Heart left ventricle (tissue), 16 donors: ENCODE results near the gene SIX5. TPM values are rescaled to one million over a fixed set of nuclear protein-coding genes. Genes with fewer than 3 reads are reported as not detected.

ENCODE experiments used
- ATAC-seq, 4 donors: fragments of 200-7000 bp; cut with Tn5 transposase; one replicate each; pipeline ENCODE4 v1.9.1; 2020 to 2022; ENCODE audit warnings: moderate library complexity in 4 of 4, mild to moderate bottlenecking in 3 of 4, moderate number of reproducible peaks in 1 of 4
- DNase-seq, 5 donors: peaks; one replicate each; pipeline ENCODE4 v3.0.0-alpha.2; 2020
- H3K27ac ChIP-seq, 12 donors: fragments of 200-600 bp; sonication (generic) in 4 of 12; one replicate each; pipeline versions ENCODE4 v1.5.0 to v1.8.0; 2016 to 2022; ENCODE audit warnings: mild to moderate bottlenecking in 2 of 12
- H3K27me3 ChIP-seq, 9 donors: fragments of 200-600 bp; sonication (generic) in 2 of 9; one replicate each; pipeline versions ENCODE4 v1.5.1 to v1.8.0; 2016 to 2022; ENCODE audit warnings: mild to moderate bottlenecking in 3 of 9
- H3K36me3 ChIP-seq, 9 donors: fragments of 200-600 bp; sonication (generic) in 2 of 9; one replicate each; pipeline versions ENCODE4 v1.5.0 to v1.8.0; 2018 to 2022; ENCODE audit warnings: mild to moderate bottlenecking in 2 of 9
- H3K4me1 ChIP-seq, 12 donors: fragments of 200-600 bp; sonication (generic) in 4 of 12; one replicate each; pipeline versions ENCODE4 v1.5.0 to v1.8.0; 2016 to 2022; ENCODE audit warnings: mild to moderate bottlenecking in 3 of 12
- H3K4me3 ChIP-seq, 12 donors: fragments of 200-600 bp; sonication (generic) in 4 of 12; one replicate each; pipeline versions ENCODE4 v1.5.0 to v1.8.0; 2017 to 2022; ENCODE audit warnings: mild to moderate bottlenecking in 9 of 12, moderate library complexity in 4 of 12
- H3K9me3 ChIP-seq, 12 donors: fragments of 200-600 bp; sonication (generic) in 4 of 12; one replicate each; pipeline versions ENCODE4 v1.5.0 to v1.8.0; 2016 to 2022; ENCODE audit warnings: mild to moderate bottlenecking in 1 of 12
- POLR2A ChIP-seq, 2 donors: fragments of 450-650 bp; IDR thresholded peaks; one replicate each; pipeline ENCODE4 v1.6.1; 2017; ENCODE audit warnings: antibody characterized with exemption in 2 of 2, mild to moderate bottlenecking in 2 of 2, moderate library complexity in 2 of 2
- WGBS, 4 donors: extraction: QIAGEN DNeasy Blood & Tissue Kit in 2 of 4; methylation state at CpG; one replicate each; pipeline versions ENCODE4 v1.1.5 to v1.1.7; 2013 to 2018; 5-methylcytosine and 5-hydroxymethylcytosine counted together
- intact Hi-C, 10 donors: fragments of 100-400 bp; cut with DNase I; formaldehyde crosslinking; loops; one replicate each; pipeline versions ENCODE4 v1.11.1 to v1.14.2; 2022
- polyA plus RNA-seq, 2 donors: library from polyadenylated mRNA; stranded (reverse); fragments of 200-250 nt; gene quantifications; one replicate each; pipeline ENCODE4 v1.2.3, GENCODE V29; 2013
- total RNA-seq, 9 donors: library from RNA; depleted of rRNA in 2 of 9; stranded (reverse); fragments of >200 nt in 2 of 9; fragmentation: NEBNext Ultra II Directional in 3 of 9; extraction: Animal tissue kit (Norgen Biotek cat#: 25700) in 3 of 9; gene quantifications; one replicate each; pipeline versions ENCODE4 v1.1.0 to v1.2.4, GENCODE V29; 2016 to 2023
- TF ChIP-seq, protein P1 (sequence below), 12 donors: fragments of 200-600 bp; sonication (generic) in 4 of 12; IDR thresholded peaks; one replicate each; pipeline versions ENCODE4 v1.5.0 to v1.8.0; 2018 to 2022; ENCODE audit warnings: antibody characterized with exemption in 12 of 12, mild to moderate bottlenecking in 5 of 12
- donor health status: ischemic (EF 13 %, LVEDD 7.1; RV severe dilation, severe dysfunction).
- donor health status: healthy with polysubstance abuse.
- donor health status: DM: no; HTN: yes; CAD: no.
- donor health status: DM: no; HTN: no; CAD: no.
- donor health status: ischemic (EF 25% LVEDD 6.9; RV normal size, moderate dysfunction).
- donor health status: ischemic (EF 25% LVEDD 5.7; RV mildly dilated, moderate dysfunction).
- donor health status: healthy.
- donor health status: DM: yes; HTN: yes; CAD: no.
- donor health status: ischemic (EF 35%, LVEDD 5.7; RV mildly dilated, moderate dysfunction).
- donor health status: nonischemic (EF 11% LVEDD 7.7; RV severe dilation, severe dysfunction).
- donor health status: DM: yes; HTN: yes; CAD: no.
- donor health status: PGD.
- donor health status: ischemic (EF 29% LVEDD 5.4; RV normal size, mild dysfunction).
- donor health status: nonischemic (EF 23%, LVEDD 6.1; RV moderate dilation, normal function).

The SIX5 gene
- total and polyA plus RNA-seq, 11 donors: 13.7 to 24.0 (median 21.9) TPM

GRCh38 chr19:45816236-45817009 lies 47.4 kb upstream of the SIX5 start:
- TF ChIP-seq, protein P1, sequence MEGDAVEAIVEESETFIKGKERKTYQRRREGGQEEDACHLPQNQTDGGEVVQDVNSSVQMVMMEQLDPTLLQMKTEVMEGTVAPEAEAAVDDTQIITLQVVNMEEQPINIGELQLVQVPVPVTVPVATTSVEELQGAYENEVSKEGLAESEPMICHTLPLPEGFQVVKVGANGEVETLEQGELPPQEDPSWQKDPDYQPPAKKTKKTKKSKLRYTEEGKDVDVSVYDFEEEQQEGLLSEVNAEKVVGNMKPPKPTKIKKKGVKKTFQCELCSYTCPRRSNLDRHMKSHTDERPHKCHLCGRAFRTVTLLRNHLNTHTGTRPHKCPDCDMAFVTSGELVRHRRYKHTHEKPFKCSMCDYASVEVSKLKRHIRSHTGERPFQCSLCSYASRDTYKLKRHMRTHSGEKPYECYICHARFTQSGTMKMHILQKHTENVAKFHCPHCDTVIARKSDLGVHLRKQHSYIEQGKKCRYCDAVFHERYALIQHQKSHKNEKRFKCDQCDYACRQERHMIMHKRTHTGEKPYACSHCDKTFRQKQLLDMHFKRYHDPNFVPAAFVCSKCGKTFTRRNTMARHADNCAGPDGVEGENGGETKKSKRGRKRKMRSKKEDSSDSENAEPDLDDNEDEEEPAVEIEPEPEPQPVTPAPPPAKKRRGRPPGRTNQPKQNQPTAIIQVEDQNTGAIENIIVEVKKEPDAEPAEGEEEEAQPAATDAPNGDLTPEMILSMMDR (IDR thresholded peaks at IDR 0.05): no peak
- TF ChIP-seq POLR2A (IDR thresholded peaks at IDR 0.05): no peak
- intact Hi-C loops: loop anchor here in 3 of 10 donors (5.0 kb wide), 1 partner anchor 66 kb away; no protein-coding TSS in a partner anchor
- Histone ChIP-seq H3K4me1 (peaks cover 0 to 33% (median 13%) of the 10 kb centered on the region in 12 donors), H3K27ac (peak overlapping the region in 3 of 12 donors; percentile 2 to 45 (median 24)), H3K27me3 (peaks cover 0 to 17% (median 0%) of the 10 kb centered on the region in 9 donors), H3K9me3 (no peaks in the 10 kb centered on the region), H3K36me3 (peaks cover 0 to 18% (median 13%) of the 10 kb centered on the region in 9 donors), H3K4me3 (peak overlapping the region in 9 of 12 donors; percentile 48 to 59 (median 56))
- 71 to 85% (median 75%) methylated on average over 11 to 18 of the region's 18 CpGs for WGBS, 4 donors
- ATAC-seq (peak in 3 of 4 donors; percentile 1 to 6 (median 1)), DNase-seq (no peak)

DNA sequence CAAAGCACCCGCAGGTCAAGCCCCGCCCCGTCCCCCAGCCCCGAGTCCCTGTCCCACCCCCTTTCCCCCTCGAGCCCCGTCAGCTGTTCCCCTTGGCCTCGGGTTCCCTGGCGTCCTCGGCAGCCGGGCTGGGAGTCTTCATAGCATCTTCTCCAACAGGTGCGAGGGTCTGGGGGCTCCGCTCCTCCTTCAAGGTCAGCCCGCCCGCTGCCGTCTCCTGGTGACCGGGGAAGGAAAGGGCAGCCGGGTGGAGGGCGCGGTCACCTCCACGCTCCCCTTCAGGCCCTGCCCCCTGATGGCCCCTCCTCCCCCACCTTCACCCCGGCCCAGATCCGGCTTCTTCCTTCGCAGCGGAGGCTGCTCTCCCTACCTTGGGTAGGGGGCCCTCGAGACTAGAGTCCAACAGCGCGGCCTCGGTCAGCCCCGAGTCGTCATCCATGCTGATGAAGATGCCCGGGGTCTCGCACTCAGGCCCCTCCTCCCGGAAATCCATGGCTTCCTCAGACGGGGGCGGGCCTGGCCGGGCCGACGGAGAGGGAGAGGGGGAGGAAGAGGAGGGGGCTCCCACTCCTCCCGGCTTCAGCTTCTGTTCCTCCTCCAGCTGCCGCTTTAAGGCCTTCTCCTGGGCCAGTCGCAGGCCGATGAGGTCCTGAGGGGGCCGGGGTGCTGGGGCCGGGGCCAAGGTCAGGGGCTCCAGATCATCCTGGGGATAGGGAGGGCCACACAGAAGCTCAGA lies 46.6 kb upstream of the SIX5 start:
- peak in 3 of 5 donors; percentile 36 to 55 (median 45) for DNase-seq
- TF ChIP-seq, protein P1 (IDR thresholded peaks at IDR 0.05): no peak
- TF ChIP-seq POLR2A (IDR thresholded peaks at IDR 0.05): no peak
- intact Hi-C loops: loop anchor here in 3 of 10 donors (5.0 kb wide), 1 partner anchor 67 kb away; no protein-coding TSS in a partner anchor
- peak; percentile 5 to 29 (median 16) for ATAC-seq
- Histone ChIP-seq H3K27ac (peak overlapping the region in 4 of 12 donors; percentile 2 to 45 (median 14)), H3K4me3 (peak overlapping the region; percentile 10 to 59 (median 50)), H3K9me3 (no peaks in the 10 kb centered on the region), H3K27me3 (peaks cover 0 to 17% (median 0%) of the 10 kb centered on the region in 9 donors), H3K4me1 (peaks cover 0 to 33% (median 13%) of the 10 kb centered on the region in 12 donors), H3K36me3 (peaks cover 0 to 13% (median 8%) of the 10 kb centered on the region in 9 donors)
- 5 to 11% (median 8%) methylated on average over 19 to 44 of the region's 44 CpGs for WGBS, 4 donors

GRCh38 chr19:45814851-45815480 lies 45.9 kb upstream of the SIX5 start, which contains the start of gene RSPH6A:
Gene RSPH6A (minus strand): TSS chr19:45815308. CDS start chr19:45815176, 132 bp downstream.
- ATAC-seq (no peak), DNase-seq (no peak)
- Histone ChIP-seq H3K36me3 (peaks cover 0 to 6% (median 2%) of the 10 kb centered on the region in 9 donors), H3K9me3 (no peaks in the 10 kb centered on the region), H3K27me3 (peaks cover 0 to 17% (median 0%) of the 10 kb centered on the region in 9 donors), H3K4me3 (peak within 1 kb of the TSS; percentile 10 to 59 (median 50)), H3K4me1 (peaks cover 0 to 33% (median 13%) of the 10 kb centered on the region in 12 donors), H3K27ac (peak within 1 kb of the TSS in 4 of 12 donors; percentile 2 to 45 (median 14))
- no peak for TF ChIP-seq POLR2A (IDR thresholded peaks at IDR 0.05)
- TF ChIP-seq, protein P1 (IDR thresholded peaks at IDR 0.05): no peak
- intact Hi-C loops: loop anchor here in 3 of 10 donors (5.0 kb wide), 1 partner anchor 67 kb away; no protein-coding TSS in a partner anchor
- 11 to 15% (median 12%) methylated on average over 21 to 40 of the region's 40 CpGs for WGBS, 4 donors
